GM12801 (cell line): Measurements from ENCODE around the gene ARPC2.

Experiments used
- TF ChIP-seq, protein P1 (sequence below): IDR thresholded peaks from one replicate; pipeline ENCODE4 v1.5.1; 2011; ENCODE audit warnings: control low read depth; ENCODE audit not compliant: insufficient read length; ENCODE audit errors: extremely low read depth

ARPC2 gene

DNA sequence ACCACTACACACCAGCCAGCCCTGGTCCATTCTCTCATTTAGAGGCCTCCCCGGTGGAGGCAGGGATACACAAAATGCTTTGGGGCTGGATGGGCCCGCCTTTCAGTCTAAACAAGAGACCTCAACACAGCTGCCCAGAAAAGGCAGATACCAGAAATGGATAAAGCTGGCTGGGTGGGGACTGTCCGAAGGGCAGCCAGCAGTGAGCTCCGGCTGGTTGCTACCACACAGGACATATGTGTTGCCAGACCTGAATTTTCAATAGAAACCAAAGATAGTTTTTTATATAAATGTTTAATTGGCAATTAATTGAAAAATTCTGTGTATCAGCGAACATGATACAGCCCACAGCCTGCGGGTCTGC, 45.2 kb downstream of the ARPC2 start:
- TF ChIP-seq, protein P1, sequence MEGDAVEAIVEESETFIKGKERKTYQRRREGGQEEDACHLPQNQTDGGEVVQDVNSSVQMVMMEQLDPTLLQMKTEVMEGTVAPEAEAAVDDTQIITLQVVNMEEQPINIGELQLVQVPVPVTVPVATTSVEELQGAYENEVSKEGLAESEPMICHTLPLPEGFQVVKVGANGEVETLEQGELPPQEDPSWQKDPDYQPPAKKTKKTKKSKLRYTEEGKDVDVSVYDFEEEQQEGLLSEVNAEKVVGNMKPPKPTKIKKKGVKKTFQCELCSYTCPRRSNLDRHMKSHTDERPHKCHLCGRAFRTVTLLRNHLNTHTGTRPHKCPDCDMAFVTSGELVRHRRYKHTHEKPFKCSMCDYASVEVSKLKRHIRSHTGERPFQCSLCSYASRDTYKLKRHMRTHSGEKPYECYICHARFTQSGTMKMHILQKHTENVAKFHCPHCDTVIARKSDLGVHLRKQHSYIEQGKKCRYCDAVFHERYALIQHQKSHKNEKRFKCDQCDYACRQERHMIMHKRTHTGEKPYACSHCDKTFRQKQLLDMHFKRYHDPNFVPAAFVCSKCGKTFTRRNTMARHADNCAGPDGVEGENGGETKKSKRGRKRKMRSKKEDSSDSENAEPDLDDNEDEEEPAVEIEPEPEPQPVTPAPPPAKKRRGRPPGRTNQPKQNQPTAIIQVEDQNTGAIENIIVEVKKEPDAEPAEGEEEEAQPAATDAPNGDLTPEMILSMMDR = no peak

DNA sequence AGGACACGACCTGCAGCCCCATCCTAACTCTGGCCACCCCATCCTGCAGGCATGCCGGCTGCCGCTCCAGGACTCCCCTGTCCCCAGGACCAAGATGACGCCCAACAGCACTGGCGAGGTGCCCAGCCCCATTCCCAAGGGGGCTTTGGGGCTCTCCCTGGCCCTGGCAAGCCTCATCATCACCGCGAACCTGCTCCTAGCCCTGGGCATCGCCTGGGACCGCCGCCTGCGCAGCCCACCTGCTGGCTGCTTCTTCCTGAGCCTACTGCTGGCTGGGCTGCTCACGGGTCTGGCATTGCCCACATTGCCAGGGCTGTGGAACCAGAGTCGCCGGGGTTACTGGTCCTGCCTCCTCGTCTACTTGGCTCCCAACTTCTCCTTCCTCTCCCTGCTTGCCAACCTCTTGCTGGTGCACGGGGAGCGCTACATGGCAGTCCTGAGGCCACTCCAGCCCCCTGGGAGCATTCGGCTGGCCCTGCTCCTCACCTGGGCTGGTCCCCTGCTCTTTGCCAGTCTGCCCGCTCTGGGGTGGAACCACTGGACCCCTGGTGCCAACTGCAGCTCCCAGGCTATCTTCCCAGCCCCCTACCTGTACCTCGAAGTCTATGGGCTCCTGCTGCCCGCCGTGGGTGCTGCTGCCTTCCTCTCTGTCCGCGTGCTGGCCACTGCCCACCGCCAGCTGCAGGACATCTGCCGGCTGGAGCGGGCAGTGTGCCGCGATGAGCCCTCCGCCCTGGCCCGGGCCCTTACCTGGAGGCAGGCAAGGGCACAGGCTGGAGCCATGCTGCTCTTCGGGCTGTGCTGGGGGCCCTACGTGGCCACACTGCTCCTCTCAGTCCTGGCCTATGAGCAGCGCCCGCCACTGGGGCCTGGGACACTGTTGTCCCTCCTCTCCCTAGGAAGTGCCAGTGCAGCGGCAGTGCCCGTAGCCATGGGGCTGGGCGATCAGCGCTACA, 45.9 kb downstream of the ARPC2 start:
- TF ChIP-seq, protein P1 = no peak

DNA sequence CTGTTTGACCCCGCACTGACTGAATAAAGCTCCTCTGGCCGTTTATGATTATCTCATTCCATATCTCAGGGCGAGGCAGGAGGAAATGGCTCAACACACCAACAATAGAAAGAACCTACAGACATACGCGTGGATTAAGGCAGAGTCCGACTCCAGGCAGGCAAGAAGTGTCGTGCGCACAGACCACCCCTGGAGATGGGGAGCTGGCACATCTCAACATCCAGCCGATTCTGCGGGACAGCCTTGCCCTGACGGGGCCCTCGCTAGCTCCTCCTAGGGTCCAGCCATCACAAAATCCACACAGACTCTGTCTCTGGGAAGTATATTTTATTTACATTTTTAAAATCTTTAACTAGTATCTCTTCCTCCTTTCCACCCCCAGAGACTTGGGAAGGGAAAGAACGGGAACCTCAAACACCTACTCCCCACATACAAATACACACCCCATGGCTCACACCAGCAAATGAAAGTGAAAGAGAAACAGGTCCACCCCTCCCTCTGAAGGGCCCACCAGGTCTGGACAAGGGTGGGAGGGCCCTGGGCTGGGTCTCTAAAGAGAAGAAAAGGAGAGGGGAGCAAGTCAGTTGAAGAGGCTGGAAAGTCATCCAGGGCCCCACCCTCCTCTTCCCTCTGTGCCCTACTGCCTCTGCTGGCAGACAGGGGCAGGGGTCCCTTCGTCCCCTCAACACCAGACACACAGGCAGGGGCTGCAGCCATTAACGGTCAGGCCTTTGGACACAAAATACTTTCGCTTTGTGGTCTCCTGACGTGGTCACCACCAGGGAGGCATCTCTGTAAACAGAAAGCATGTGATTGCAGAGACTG, 47.0 kb downstream of the ARPC2 start:
- TF ChIP-seq, protein P1 = no peak

DNA sequence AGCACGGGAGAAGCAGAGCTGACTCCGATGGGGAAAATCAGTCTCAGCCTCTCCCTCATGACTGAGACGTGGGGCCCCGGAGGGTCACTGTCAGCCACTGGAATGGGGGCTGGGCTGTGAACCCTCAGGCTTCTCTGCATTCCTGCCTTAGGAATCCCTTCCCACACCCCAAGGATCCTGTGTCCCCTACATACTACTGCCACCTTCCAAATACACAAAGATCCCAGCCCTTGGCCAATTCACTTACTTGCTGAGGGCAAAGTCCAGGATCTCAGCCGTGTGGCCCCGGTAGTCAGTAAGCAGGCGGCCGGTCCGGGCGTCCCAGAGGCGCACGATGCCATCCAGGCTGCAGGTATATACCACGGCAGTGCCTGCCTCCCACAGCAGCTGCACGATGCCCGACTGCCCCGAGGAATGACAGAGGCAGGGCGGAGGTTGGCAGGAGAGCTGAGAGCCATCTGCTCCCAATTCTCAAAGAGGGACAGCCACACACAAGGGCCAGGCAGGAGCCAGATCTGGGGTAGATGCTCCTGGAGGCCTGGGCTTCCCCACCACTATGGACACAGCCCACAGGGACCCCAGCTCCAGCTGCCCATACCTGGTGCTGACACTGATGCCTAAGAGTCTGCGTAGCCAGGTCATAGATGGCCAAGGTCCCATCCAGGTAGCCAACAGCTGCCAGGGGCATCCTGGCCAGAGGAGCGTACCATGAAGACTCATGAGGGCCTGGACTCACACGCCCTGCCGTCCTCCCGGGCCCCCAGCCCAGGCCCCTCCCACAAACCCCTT, 48.0 kb downstream of the ARPC2 start:
- TF ChIP-seq, protein P1 = no peak

GRCh38 chr2:218265626-218266025, 48.6 kb downstream of the ARPC2 start:
- TF ChIP-seq, protein P1 = no peak

DNA sequence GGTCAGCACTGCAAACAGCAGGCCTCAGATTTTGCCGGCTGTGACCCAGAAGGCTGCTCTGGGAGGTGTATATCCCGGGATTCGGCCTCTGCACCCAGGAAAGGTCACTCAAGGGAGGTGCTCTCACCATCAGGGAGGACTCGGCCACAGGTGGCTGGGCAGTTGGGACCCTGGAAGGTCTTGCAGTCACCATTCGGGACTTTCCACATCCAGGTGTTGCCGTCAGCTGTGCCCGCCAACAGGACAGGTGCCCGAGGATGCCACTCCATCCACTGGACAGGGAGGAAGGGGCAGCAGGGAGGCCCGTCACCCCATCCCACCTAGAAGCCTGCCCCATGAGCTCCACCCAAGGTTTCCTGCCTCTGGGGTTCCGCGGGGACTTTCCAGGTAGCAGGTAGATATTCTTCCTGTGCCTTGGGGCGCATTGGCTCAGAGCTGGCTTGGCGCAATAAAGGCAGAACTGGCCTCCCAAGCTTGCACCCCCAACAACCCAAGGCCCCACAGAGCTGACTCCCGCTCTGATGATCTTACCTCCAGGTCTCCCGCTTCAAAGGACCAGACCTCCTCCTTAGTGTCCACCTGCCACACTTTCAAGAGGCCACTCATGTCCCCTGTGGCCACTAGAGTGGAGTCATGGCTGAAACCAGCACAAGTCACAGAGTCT, 49.5 kb downstream of the ARPC2 start:
- TF ChIP-seq, protein P1 = no peak
